D341Med (cell line): ENCODE results near the gene PLXNA4.
A peak's percentile ranks its signal among the peaks of the same experiment; 100 is the strongest.

Experiments used
- DNase-seq: peaks from one replicate; pipeline ENCODE4 v3.0.0; 2012; ENCODE audit warnings: low spot score

Gene PLXNA4

DNA sequence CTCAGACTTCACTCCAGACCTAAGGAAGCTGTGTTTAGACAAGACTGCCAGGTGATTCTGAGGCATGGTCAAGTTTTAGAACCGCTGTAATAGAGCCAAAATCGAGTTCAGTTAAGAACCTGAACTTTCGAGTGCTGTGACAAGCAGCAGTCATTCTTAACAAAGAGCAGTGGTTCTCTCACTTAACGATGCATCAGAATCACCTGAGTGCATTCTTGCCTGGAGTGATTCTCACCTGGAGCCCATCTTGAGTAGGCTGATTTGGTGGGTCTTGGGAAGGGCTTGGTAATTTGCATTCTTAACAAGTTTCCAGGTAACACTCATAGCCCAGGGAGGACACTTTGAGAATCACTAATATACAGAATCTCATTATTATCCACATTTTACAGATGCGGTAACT is 44.7 kb downstream of the PLXNA4 start:
- DNase-seq: no peak

- no peak for DNase-seq
Observed at GRCh38 chr7:132528695-132529094, 47.6 kb downstream of the PLXNA4 start.

GRCh38 chr7:132527467-132528410 is 48.5 kb downstream of the PLXNA4 start:
- DNase-seq: no peak

- DNase-seq: peak; percentile 60
Observed at GRCh38 chr7:132526111-132526740, 50.0 kb downstream of the PLXNA4 start.

DNA sequence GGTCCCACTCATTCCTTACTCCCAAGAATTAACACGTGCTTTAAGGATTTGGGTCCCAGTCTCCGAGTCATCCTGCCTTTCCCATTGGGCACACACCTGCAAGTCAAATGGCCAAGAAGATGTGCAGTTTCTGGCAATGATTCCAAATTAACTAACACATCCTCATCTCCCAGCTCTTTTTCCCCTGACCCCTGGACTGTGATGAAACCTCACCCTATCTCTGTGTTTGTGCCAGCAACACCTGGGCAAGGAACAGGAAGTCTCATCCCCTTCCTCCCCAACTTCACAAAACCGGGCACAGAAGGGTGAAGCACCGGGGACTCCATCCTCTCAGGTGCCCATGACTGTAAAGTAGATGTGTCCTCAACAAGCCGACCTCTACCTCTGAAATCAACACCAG is 54.8 kb downstream of the PLXNA4 start:
- DNase-seq: no peak

- DNase-seq: no peak
Observed at GRCh38 chr7:132520591-132521280, 55.5 kb downstream of the PLXNA4 start.

DNA sequence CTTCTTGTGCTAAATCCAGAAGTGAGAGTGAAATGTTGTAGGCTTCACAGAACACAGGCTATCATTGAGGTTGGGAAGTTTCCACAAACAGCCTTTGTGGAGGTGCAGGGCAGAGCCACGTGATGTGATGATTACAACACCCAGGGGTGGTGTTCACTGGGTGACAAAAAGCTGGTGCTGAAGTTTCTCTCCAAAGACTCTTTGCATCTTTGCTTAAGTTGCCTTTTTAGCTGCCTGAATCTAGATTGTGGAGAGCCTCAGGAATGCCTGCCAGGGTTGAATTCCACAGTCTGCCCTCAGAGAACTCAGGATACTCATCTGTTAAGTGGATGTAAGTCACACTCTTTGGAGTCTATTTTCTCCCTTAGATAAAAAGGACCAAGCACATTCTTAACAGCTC is 56.3 kb downstream of the PLXNA4 start:
- no peak for DNase-seq

- no peak for DNase-seq
Observed at GRCh38 chr7:132518839-132519173, 57.5 kb downstream of the PLXNA4 start.

DNA sequence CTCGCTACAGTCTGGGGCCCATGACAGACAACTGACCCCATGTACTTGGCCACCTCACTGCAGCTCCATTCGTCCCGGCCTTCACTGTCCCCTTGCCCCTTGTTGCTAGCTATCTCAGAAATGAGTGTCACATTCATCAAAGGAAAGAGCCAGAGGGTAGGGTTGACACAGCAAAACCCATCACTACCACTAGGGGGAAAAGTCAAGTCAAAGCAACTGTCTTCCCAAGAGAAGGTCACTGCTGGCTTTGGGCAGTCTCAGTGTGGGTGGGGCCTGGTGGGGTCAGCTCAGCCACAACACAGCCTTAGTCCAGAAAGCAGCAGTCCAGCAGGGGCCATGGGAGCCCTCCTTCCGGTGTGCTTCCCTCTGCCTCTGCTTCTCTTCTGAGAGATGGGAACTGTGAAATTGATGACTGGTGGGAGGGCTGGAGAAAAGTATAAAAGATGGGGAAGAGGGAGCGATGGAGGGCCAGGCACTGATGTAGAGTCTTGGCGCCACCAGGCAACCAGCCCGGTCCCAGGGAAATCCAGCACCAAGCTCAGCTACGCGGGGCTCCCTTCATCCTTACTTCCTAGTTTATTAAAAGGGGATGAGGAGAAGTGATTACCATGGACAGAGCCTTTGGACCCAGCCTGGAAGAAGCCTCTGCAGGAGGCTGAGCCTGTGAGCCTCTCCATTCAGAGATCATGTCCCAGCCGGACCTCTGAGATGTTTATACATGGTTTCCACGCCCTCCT is 58.0 kb downstream of the PLXNA4 start:
- DNase-seq: no peak

- no peak for DNase-seq
Observed at GRCh38 chr7:132516042-132516840, 60.0 kb downstream of the PLXNA4 start.

- no peak for DNase-seq
Observed at GRCh38 chr7:132515181-132515580, 61.1 kb downstream of the PLXNA4 start.

- DNase-seq: no peak
Observed at GRCh38 chr7:132514430-132514829, 61.8 kb downstream of the PLXNA4 start.

DNA sequence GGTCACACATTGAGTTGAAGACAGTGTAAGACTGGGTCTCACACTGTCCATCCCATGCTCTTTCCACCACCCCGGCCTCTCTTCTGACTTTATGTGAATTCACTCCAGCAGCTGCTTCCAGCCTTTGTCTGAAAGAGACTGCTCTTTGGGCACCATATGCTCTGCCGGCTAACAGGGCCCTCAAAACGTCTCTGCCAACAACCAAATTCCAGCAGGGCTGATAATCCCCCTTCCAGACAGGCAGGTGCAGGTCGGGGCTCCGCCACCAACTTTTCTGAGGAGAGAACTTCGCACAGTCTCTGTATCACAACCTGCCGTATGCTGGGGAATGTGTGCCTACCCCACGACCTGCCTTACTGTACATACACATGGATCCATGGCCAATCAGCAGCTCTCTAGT is 64.3 kb downstream of the PLXNA4 start:
- DNase-seq: peak; percentile 50

DNA sequence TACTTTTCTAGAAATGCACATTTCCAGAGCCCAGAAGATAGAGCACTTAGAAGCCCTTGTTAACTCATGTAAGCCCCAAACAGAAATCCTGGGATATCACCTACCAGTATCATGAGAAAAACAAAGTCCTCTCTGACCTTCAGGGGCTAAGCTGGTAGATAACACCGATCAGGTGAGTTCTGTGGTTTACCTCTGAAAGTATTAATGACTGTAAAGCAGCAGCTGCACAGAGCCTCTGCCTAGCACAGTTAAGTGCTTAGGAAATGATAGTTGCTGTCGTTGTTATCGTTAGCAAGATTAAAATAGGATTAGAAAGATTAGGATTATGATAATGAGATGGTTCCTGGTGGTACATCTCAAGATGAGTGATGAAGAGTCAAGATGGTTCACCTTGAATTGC is 64.9 kb downstream of the PLXNA4 start:
- peak; percentile 46 for DNase-seq

- no peak for DNase-seq
Observed at GRCh38 chr7:132509643-132510042, 66.6 kb downstream of the PLXNA4 start.

- DNase-seq: no peak
Observed at GRCh38 chr7:132508724-132509353, 67.4 kb downstream of the PLXNA4 start.

- DNase-seq: no peak
Observed at GRCh38 chr7:132504852-132505251, 71.4 kb downstream of the PLXNA4 start.

- DNase-seq: no peak
Observed at GRCh38 chr7:132504071-132504470, 72.2 kb downstream of the PLXNA4 start.

DNA sequence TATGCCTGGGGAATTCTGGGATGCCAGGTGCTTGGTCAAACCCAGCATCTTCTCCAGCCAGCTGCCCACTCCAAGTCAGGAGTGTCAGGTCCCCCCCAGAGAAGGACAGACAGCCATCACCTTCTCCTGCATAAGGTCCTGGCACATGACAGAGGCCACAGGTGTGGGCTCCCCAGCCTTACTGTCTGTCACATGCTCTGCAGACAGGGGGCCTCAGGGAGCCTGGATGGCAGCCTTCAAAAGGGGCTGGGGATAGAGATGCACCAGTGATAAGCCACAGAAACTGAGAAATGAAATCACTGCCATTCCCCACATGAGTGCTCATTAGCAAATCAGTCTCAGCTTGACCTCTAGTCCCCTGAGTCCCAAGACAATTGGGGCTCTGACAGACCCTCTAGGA is 72.9 kb downstream of the PLXNA4 start:
- DNase-seq: no peak

GRCh38 chr7:132501956-132502355 is 74.3 kb downstream of the PLXNA4 start:
- DNase-seq: no peak
